Duodenal mucosa (tissue), 2 donors: ENCODE measurements around the gene ADCK1.
"Not testable (repeated sequence)": the region's sequence is repeated elsewhere in the genome, so short reads cannot be mapped to it uniquely, and the experiment has no call there.

ENCODE experiments used
- H3K27ac ChIP-seq: one replicate; pipeline ENCODE4 v1.7.0; 2013; ENCODE audit warnings: low read depth, low read length
- H3K27me3 ChIP-seq, 2 donors: one replicate each; pipeline ENCODE4 v1.7.0; 2013; ENCODE audit warnings: low read length in 2 of 2, control low read depth in 1 of 2; ENCODE audit not compliant: insufficient read depth in 2 of 2, control insufficient read depth in 1 of 2
- H3K36me3 ChIP-seq, 2 donors: one replicate each; pipeline ENCODE4 v1.7.0; 2013; ENCODE audit warnings: low read length in 2 of 2, control low read depth in 1 of 2; ENCODE audit not compliant: insufficient read depth in 2 of 2, control insufficient read depth in 1 of 2
- H3K4me1 ChIP-seq, 2 donors: one replicate each; pipeline ENCODE4 v1.7.0; 2013; ENCODE audit warnings: low read length in 2 of 2, control low read depth in 1 of 2; ENCODE audit not compliant: insufficient read depth in 2 of 2, control insufficient read depth in 1 of 2
- H3K4me3 ChIP-seq, 2 donors: one replicate each; pipeline ENCODE4 v1.7.0; 2013; ENCODE audit warnings: low read length in 2 of 2, low read depth in 1 of 2
- H3K9ac ChIP-seq, 2 donors: one replicate each; pipeline ENCODE4 v1.7.0; 2013; ENCODE audit warnings: low read length in 2 of 2, low read depth in 1 of 2
- H3K9me3 ChIP-seq, 2 donors: one replicate each; pipeline ENCODE4 v1.7.0; 2013; ENCODE audit warnings: low read length in 2 of 2, control low read depth in 1 of 2; ENCODE audit not compliant: control insufficient read depth in 1 of 2

ADCK1 gene

GRCh38 chr14:77799863-77800730, at the start of gene ADCK1:
TSS of gene ADCK1 (plus strand) at chr14:77800109. CDS start at chr14:77818979, 18,870 bp downstream.
- Histone ChIP-seq H3K36me3 (no peaks in the 10 kb centered on the region), H3K27me3 (no peaks in the 10 kb centered on the region), H3K4me1 (peaks cover 0 to 4% of the 10 kb centered on the region in 2 donors), H3K9ac (peak within 1 kb of the TSS; percentile 84 to 88), H3K4me3 (peak within 1 kb of the TSS; percentile 89 to 98), H3K9me3 (no peaks in the 10 kb centered on the region), H3K27ac (peak within 1 kb of the TSS; percentile 50)

GRCh38 chr14:77752266-77752665, 47.6 kb upstream of the ADCK1 start:
- Histone ChIP-seq H3K9me3 (no peaks in the 10 kb centered on the region), H3K9ac (no peak overlapping the region), H3K27me3 (no peaks in the 10 kb centered on the region), H3K4me3 (no peak overlapping the region), H3K27ac (no peak overlapping the region), H3K36me3 (peaks cover 15 to 56% of the 10 kb centered on the region in 2 donors), H3K4me1 (peaks cover 0 to 4% of the 10 kb centered on the region in 2 donors)

- Histone ChIP-seq H3K9me3 (no peaks in the 10 kb centered on the region), H3K27ac (no peak overlapping the region), H3K4me1 (peaks cover 0 to 4% of the 10 kb centered on the region in 2 donors), H3K9ac (no peak overlapping the region), H3K36me3 (peaks cover 15 to 56% of the 10 kb centered on the region in 2 donors), H3K27me3 (no peaks in the 10 kb centered on the region), H3K4me3 (no peak overlapping the region)
Observed at GRCh38 chr14:77752799-77753516, 47.0 kb upstream of the ADCK1 start.

GRCh38 chr14:77760381-77761204, 39.3 kb upstream of the ADCK1 start, which contains the start of gene SNW1:
TSS of gene SNW1 (minus strand) at chr14:77761156. CDS start at chr14:77761127, 29 bp downstream.
- Histone ChIP-seq H3K9me3 (no peaks in the 10 kb centered on the region), H3K4me1 (peaks cover 22 to 26% of the 10 kb centered on the region in 2 donors), H3K27me3 (no peaks in the 10 kb centered on the region), H3K4me3 (peak within 1 kb of the TSS; percentile 81 to 96), H3K9ac (peak within 1 kb of the TSS; percentile 76 to 99), H3K27ac (peak within 1 kb of the TSS; percentile 83), H3K36me3 (peaks cover 0 to 5% of the 10 kb centered on the region in 2 donors)

GRCh38 chr14:77761205-77761931, 38.5 kb upstream of the ADCK1 start:
- peak overlapping the region; percentile 76 to 99 for H3K9ac ChIP-seq
- H3K9me3 ChIP-seq = no peaks in the 10 kb centered on the region
- H3K4me1 ChIP-seq = peaks cover 22 to 26% of the 10 kb centered on the region in 2 donors

GRCh38 chr14:77763316-77763715, 36.6 kb upstream of the ADCK1 start:
- no peaks in the 10 kb centered on the region for H3K36me3 ChIP-seq
- no peak overlapping the region for H3K27ac ChIP-seq
- H3K4me3 ChIP-seq = no peak overlapping the region
- no peaks in the 10 kb centered on the region for H3K9me3 ChIP-seq
- no peak overlapping the region for H3K9ac ChIP-seq
- H3K27me3 ChIP-seq = no peaks in the 10 kb centered on the region
- peaks cover 21 to 24% of the 10 kb centered on the region in 2 donors for H3K4me1 ChIP-seq

More at GRCh38 chr14:77761205-77761931, 38.5 kb upstream of the ADCK1 start:
- H3K27me3 ChIP-seq = no peaks in the 10 kb centered on the region
- H3K4me3 ChIP-seq = peak overlapping the region; percentile 81 to 96
- peak overlapping the region; percentile 83 for H3K27ac ChIP-seq
- no peaks in the 10 kb centered on the region for H3K36me3 ChIP-seq

GRCh38 chr14:77763978-77764377, 35.9 kb upstream of the ADCK1 start:
- Histone ChIP-seq H3K27me3 (no peaks in the 10 kb centered on the region), H3K36me3 (no peaks in the 10 kb centered on the region), H3K9me3 (no peaks in the 10 kb centered on the region), H3K4me3 (no peak overlapping the region), H3K4me1 (peaks cover 14 to 18% of the 10 kb centered on the region in 2 donors), H3K9ac (no peak overlapping the region), H3K27ac (no peak overlapping the region)

GRCh38 chr14:77768442-77769069, 31.4 kb upstream of the ADCK1 start:
- H3K27ac ChIP-seq = not testable (repeated sequence)

GRCh38 chr14:77773966-77774365, 25.9 kb upstream of the ADCK1 start:
- H3K27ac ChIP-seq, H3K4me1 ChIP-seq, H3K9ac ChIP-seq, H3K27me3 ChIP-seq, H3K4me3 ChIP-seq, H3K9me3 ChIP-seq, H3K36me3 ChIP-seq: not testable (repeated sequence)

More at GRCh38 chr14:77768442-77769069, 31.4 kb upstream of the ADCK1 start:
- H3K9me3 ChIP-seq, H3K4me3 ChIP-seq, H3K27me3 ChIP-seq, H3K36me3 ChIP-seq, H3K9ac ChIP-seq, H3K4me1 ChIP-seq: not testable (repeated sequence)
